ENCODE data around the gene SMIM44.
"Not testable (repeated sequence)": the region's sequence is repeated elsewhere in the genome, so short reads cannot be mapped to it uniquely, and the experiment has no call there.

The SMIM44 gene

GRCh38 chr19:3519126-3519525, 35.9 kb upstream of the SMIM44 start:
- DNase-seq = no peak
- in situ Hi-C loops (cut with HindIII; ENCODE audit: low pct_ligation_motif_present, low pct_unique_long_range_greater_than_20kb, low sequenced_read_pairs) = no loop called here

- DNase-seq = peak; percentile 18
- in situ Hi-C loops (cut with HindIII; ENCODE audit: low pct_ligation_motif_present, low pct_unique_long_range_greater_than_20kb, low sequenced_read_pairs) = no loop called here
These were observed 35.4 kb upstream of the SMIM44 start for GRCh38 chr19:3518659-3519058.

- in situ Hi-C loops (cut with HindIII; ENCODE audit: low pct_ligation_motif_present, low pct_unique_long_range_greater_than_20kb, low sequenced_read_pairs) = no loop called here
These were observed 35.0 kb upstream of the SMIM44 start for GRCh38 chr19:3518255-3518654.

GRCh38 chr19:3517638-3518037, 34.4 kb upstream of the SMIM44 start:
- in situ Hi-C loops (cut with HindIII; ENCODE audit: low pct_ligation_motif_present, low pct_unique_long_range_greater_than_20kb, low sequenced_read_pairs) = no loop called here
- no peak for DNase-seq

More at GRCh38 chr19:3518255-3518654, 35.0 kb upstream of the SMIM44 start:
- no peak for DNase-seq

GRCh38 chr19:3516675-3517207, 33.5 kb upstream of the SMIM44 start:
- in situ Hi-C loops (cut with HindIII; ENCODE audit: low pct_ligation_motif_present, low pct_unique_long_range_greater_than_20kb, low sequenced_read_pairs) = no loop called here

GRCh38 chr19:3515891-3516422, 32.7 kb upstream of the SMIM44 start:
- in situ Hi-C loops (cut with HindIII; ENCODE audit: low pct_ligation_motif_present, low pct_unique_long_range_greater_than_20kb, low sequenced_read_pairs) = no loop called here
- DNase-seq = no peak

More at GRCh38 chr19:3516675-3517207, 33.5 kb upstream of the SMIM44 start:
- no peak for DNase-seq

GRCh38 chr19:3514930-3515329, 31.7 kb upstream of the SMIM44 start:
- in situ Hi-C loops (cut with HindIII; ENCODE audit: low pct_ligation_motif_present, low pct_unique_long_range_greater_than_20kb, low sequenced_read_pairs) = no loop called here
- no peak for DNase-seq

- in situ Hi-C loops (cut with HindIII; ENCODE audit: low pct_ligation_motif_present, low pct_unique_long_range_greater_than_20kb, low sequenced_read_pairs) = no loop called here
- no peak for DNase-seq
These were observed 30.2 kb upstream of the SMIM44 start for GRCh38 chr19:3513229-3514140.

GRCh38 chr19:3512562-3513228, 29.5 kb upstream of the SMIM44 start:
- in situ Hi-C loops (cut with HindIII; ENCODE audit: low pct_ligation_motif_present, low pct_unique_long_range_greater_than_20kb, low sequenced_read_pairs) = no loop called here
- DNase-seq = no peak

GRCh38 chr19:3511506-3512251, 28.4 kb upstream of the SMIM44 start:
- DNase-seq = no peak
- in situ Hi-C loops (cut with HindIII; ENCODE audit: low pct_ligation_motif_present, low pct_unique_long_range_greater_than_20kb, low sequenced_read_pairs) = no loop called here

GRCh38 chr19:3510727-3511126, 27.5 kb upstream of the SMIM44 start:
- in situ Hi-C loops (cut with HindIII; ENCODE audit: low pct_ligation_motif_present, low pct_unique_long_range_greater_than_20kb, low sequenced_read_pairs) = no loop called here
- DNase-seq = no peak

- DNase-seq = no peak
- in situ Hi-C loops (cut with HindIII; ENCODE audit: low pct_ligation_motif_present, low pct_unique_long_range_greater_than_20kb, low sequenced_read_pairs) = no loop called here
These were observed 26.3 kb upstream of the SMIM44 start for GRCh38 chr19:3509566-3509989.

- DNase-seq = no peak
- in situ Hi-C loops (cut with HindIII; ENCODE audit: low pct_ligation_motif_present, low pct_unique_long_range_greater_than_20kb, low sequenced_read_pairs) = no loop called here
These were observed 25.7 kb upstream of the SMIM44 start for GRCh38 chr19:3508771-3509535.

GRCh38 chr19:3508121-3508661, 24.9 kb upstream of the SMIM44 start:
- DNase-seq; in situ Hi-C loops (cut with HindIII; ENCODE audit: low pct_ligation_motif_present, low pct_unique_long_range_greater_than_20kb, low sequenced_read_pairs): not testable (repeated sequence)

GRCh38 chr19:3507371-3508120, 24.3 kb upstream of the SMIM44 start:
- DNase-seq = no peak
- in situ Hi-C loops (cut with HindIII; ENCODE audit: low pct_ligation_motif_present, low pct_unique_long_range_greater_than_20kb, low sequenced_read_pairs) = no loop called here

GRCh38 chr19:3506384-3507340, 23.4 kb upstream of the SMIM44 start:
- no peak for DNase-seq

More at GRCh38 chr19:3506384-3507340, 23.4 kb upstream of the SMIM44 start:
- in situ Hi-C loops (cut with HindIII; ENCODE audit: low pct_ligation_motif_present, low pct_unique_long_range_greater_than_20kb, low sequenced_read_pairs) = no loop called here

Data from ACHN (cell line).